Measurements from ENCODE around the gene CCDC18.

The CCDC18 gene

DNA sequence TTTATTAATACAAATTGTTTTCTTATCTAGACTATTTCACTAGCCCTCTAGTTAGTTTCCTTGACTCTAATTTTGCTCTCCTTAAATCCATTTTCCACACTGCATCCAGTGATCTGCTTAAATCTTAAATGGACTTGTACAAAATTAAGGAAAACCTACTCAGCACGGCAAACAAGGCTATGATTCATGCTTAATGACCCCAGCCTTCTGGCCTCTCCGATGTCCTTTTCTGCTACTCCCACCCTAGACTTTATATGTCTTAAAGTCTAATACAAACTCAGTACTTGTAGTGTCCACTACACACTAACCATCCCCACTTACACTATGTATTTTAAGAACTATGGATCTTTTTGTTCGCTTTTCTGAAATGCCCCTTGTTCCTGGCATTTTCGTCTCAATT lies 2.5 kb upstream of the CCDC18 start:
- DNase-seq (ENCODE audit: low read depth in 1 of 2, low spot score in 1 of 2) = no peak
- TF ChIP-seq, protein P1, sequence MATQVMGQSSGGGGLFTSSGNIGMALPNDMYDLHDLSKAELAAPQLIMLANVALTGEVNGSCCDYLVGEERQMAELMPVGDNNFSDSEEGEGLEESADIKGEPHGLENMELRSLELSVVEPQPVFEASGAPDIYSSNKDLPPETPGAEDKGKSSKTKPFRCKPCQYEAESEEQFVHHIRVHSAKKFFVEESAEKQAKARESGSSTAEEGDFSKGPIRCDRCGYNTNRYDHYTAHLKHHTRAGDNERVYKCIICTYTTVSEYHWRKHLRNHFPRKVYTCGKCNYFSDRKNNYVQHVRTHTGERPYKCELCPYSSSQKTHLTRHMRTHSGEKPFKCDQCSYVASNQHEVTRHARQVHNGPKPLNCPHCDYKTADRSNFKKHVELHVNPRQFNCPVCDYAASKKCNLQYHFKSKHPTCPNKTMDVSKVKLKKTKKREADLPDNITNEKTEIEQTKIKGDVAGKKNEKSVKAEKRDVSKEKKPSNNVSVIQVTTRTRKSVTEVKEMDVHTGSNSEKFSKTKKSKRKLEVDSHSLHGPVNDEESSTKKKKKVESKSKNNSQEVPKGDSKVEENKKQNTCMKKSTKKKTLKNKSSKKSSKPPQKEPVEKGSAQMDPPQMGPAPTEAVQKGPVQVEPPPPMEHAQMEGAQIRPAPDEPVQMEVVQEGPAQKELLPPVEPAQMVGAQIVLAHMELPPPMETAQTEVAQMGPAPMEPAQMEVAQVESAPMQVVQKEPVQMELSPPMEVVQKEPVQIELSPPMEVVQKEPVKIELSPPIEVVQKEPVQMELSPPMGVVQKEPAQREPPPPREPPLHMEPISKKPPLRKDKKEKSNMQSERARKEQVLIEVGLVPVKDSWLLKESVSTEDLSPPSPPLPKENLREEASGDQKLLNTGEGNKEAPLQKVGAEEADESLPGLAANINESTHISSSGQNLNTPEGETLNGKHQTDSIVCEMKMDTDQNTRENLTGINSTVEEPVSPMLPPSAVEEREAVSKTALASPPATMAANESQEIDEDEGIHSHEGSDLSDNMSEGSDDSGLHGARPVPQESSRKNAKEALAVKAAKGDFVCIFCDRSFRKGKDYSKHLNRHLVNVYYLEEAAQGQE (IDR thresholded peaks at IDR 0.05; ENCODE audit: insufficient replicate concordance, low read depth) = no peak
- TF ChIP-seq, protein P2, sequence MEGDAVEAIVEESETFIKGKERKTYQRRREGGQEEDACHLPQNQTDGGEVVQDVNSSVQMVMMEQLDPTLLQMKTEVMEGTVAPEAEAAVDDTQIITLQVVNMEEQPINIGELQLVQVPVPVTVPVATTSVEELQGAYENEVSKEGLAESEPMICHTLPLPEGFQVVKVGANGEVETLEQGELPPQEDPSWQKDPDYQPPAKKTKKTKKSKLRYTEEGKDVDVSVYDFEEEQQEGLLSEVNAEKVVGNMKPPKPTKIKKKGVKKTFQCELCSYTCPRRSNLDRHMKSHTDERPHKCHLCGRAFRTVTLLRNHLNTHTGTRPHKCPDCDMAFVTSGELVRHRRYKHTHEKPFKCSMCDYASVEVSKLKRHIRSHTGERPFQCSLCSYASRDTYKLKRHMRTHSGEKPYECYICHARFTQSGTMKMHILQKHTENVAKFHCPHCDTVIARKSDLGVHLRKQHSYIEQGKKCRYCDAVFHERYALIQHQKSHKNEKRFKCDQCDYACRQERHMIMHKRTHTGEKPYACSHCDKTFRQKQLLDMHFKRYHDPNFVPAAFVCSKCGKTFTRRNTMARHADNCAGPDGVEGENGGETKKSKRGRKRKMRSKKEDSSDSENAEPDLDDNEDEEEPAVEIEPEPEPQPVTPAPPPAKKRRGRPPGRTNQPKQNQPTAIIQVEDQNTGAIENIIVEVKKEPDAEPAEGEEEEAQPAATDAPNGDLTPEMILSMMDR (IDR thresholded peaks at IDR 0.05; ENCODE audit: insufficient read depth, low read length) = no peak
- no peak for TF ChIP-seq SPI1 (IDR thresholded peaks at IDR 0.05; ENCODE audit: borderline replicate concordance, low read depth)
- TF ChIP-seq POLR2AphosphoS5 (IDR thresholded peaks at IDR 0.05; ENCODE audit: low read depth) = no peak
- no peak for TF ChIP-seq GABPA (IDR thresholded peaks at IDR 0.05; ENCODE audit: low read depth)
- H3K27me3 ChIP-seq (ENCODE audit: insufficient read depth, poor library complexity, severe bottlenecking) = no peaks in the 10 kb centered on the region
- peak overlapping the region; percentile 69 for H3K4me3 ChIP-seq (replicated peaks; ENCODE audit: insufficient read depth, low read length)
- no peak overlapping the region for H3K27ac ChIP-seq (replicated peaks)

DNA sequence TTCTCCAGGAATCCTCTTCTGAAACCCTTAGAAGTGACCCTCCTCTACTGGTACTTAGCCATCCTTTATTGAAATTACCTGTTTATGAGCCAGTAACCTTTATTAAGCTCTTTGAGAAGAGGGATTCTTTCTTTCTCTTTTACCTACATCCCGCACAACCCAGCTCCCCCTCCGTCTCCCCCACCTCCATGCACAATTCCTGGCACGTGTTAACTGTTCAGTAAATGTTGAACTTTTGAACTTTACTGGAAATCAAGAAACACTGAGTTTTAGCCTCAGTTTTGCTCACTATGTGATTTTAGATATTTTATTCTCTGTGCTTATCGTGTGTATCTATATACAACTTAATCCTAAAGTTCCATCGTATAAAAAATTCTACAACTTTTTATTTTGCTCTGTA lies 2.1 kb upstream of the CCDC18 start:
- H3K4me3 ChIP-seq (replicated peaks; ENCODE audit: insufficient read depth, low read length) = peak overlapping the region; percentile 69
- DNase-seq (ENCODE audit: low read depth in 1 of 2, low spot score in 1 of 2) = no peak
- no peaks in the 10 kb centered on the region for H3K27me3 ChIP-seq (ENCODE audit: insufficient read depth, poor library complexity, severe bottlenecking)
- peak overlapping the region; percentile 87; the same call in 1 of the 2 replicates for H3K27ac ChIP-seq (replicated peaks)
- TF ChIP-seq SPI1 (IDR thresholded peaks at IDR 0.05; ENCODE audit: borderline replicate concordance, low read depth) (no peak), GABPA (IDR thresholded peaks at IDR 0.05; ENCODE audit: low read depth) (no peak), POLR2AphosphoS5 (IDR thresholded peaks at IDR 0.05; ENCODE audit: low read depth) (no peak)
- TF ChIP-seq, protein P1 (IDR thresholded peaks at IDR 0.05; ENCODE audit: insufficient replicate concordance, low read depth) = no peak
- TF ChIP-seq, protein P2 (IDR thresholded peaks at IDR 0.05; ENCODE audit: insufficient read depth, low read length) = no peak

DNA sequence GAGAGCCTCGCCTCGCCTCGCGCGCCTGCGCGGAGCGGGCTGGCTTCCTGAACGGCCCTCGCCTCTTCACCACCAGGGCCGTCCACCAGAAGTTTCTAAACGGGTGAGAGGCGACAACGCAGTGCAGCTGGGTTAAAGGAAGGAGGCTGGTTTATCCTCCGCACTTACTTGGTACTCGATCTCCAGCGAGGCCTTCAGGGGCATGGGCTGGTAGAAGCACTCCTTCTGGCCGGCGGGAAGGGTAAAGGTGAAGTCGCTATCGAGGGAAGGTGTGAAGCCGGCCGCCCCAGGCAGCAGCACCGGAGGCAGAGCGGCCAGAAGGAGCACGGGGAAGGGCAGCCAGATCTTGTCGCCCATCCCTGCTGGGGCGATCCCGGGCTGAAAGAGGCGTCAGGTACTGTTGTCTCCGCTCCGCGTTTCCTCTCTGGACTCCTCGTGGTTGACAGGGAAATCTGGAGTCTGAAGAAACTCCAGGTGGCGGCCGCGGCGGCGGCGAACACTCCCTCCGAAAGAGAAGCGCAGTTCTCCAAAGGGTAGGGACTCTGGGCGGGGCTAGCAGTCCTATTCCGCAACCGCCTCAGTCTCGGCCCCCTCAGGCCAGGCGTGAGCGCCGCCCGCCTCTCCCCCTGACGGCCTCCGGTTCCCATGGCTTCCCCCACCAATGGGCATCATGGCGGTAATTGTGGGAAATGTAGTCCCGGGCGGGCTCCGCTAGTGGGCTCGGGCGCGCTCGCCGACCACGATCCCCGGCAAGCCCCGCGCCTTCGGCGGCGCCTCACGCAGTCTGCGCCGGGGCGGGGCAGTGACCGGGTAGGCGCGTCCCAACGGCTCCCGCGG lies 420 bp upstream of the CCDC18 start, which contains the start of gene TMED5:
TSS of gene TMED5 (minus strand) at position 528 of the 837 bp plus-strand sequence. CDS start at position 357, 171 bp downstream.
- peak; percentile 88 to 99 for DNase-seq (ENCODE audit: low read depth in 1 of 2, low spot score in 1 of 2)
- H3K27me3 ChIP-seq (ENCODE audit: insufficient read depth, poor library complexity, severe bottlenecking) = no peaks in the 10 kb centered on the region
- peak; percentile 71 for TF ChIP-seq POLR2AphosphoS5 (IDR thresholded peaks at IDR 0.05; ENCODE audit: low read depth)
- TF ChIP-seq GABPA (IDR thresholded peaks at IDR 0.05; ENCODE audit: low read depth) = no peak
- TF ChIP-seq SPI1 (IDR thresholded peaks at IDR 0.05; ENCODE audit: borderline replicate concordance, low read depth) = peak; percentile 48; the same call in 1 of the 2 replicates
- TF ChIP-seq, protein P2 (IDR thresholded peaks at IDR 0.05; ENCODE audit: insufficient read depth, low read length) = no peak
- TF ChIP-seq, protein P1 (IDR thresholded peaks at IDR 0.05; ENCODE audit: insufficient replicate concordance, low read depth) = no peak
- peak within 1 kb of the TSS; percentile 88 for H3K4me3 ChIP-seq (replicated peaks; ENCODE audit: insufficient read depth, low read length)
- H3K27ac ChIP-seq (replicated peaks) = peak within 1 kb of the TSS; percentile 97

All from HL-60 (cell line).